Spinal cord (tissue), 10 donors: ENCODE measurements around the gene ARHGEF1. TPM values are rescaled to one million over a fixed set of nuclear protein-coding genes. Genes with fewer than 3 reads are reported as not detected.

ENCODE experiments used
- DNase-seq, 6 donors: peaks; one replicate each; pipeline versions ENCODE4 v3.0.0 to v3.0.0-alpha.2; 2013 to 2015; ENCODE audit warnings: low spot score in 6 of 6, low read depth in 4 of 6
- H3K27ac ChIP-seq: one replicate; pipeline ENCODE4 v1.5.1; 2013; ENCODE audit warnings: low read depth, low read length, control low read depth
- H3K27me3 ChIP-seq: one replicate; pipeline ENCODE4 v1.6.1; 2013; ENCODE audit warnings: low read length; ENCODE audit not compliant: control insufficient read depth, insufficient read depth
- H3K36me3 ChIP-seq: one replicate; pipeline ENCODE4 v1.6.1; 2013; ENCODE audit warnings: low read length; ENCODE audit not compliant: control insufficient read depth, insufficient read depth
- H3K4me1 ChIP-seq: one replicate; pipeline ENCODE4 v1.6.1; 2013; ENCODE audit warnings: low read length; ENCODE audit not compliant: control insufficient read depth, insufficient read depth
- H3K4me3 ChIP-seq: one replicate; pipeline ENCODE4 v1.5.1; 2013; ENCODE audit warnings: low read depth, low read length, control low read depth
- H3K9me3 ChIP-seq: one replicate; pipeline ENCODE4 v1.6.1; 2013; ENCODE audit warnings: low read length; ENCODE audit not compliant: control insufficient read depth, insufficient read depth
- WGBS: methylation state at CpG from one replicate; pipeline ENCODE4 v1.1.5; 2013; ENCODE audit warnings: missing lambda C conversion rate; ENCODE audit not compliant: insufficient coverage; 5-methylcytosine and 5-hydroxymethylcytosine counted together
- polyA plus RNA-seq, 2 donors: library from polyadenylated mRNA; unstranded; fragments of 120-200 nt; gene quantifications; one replicate each; pipeline ENCODE4 v1.2.1, GENCODE V29; 2013; ENCODE audit not compliant: insufficient read length in 2 of 2
- total RNA-seq, 2 donors: library from RNA; depleted of rRNA in 1 of 2; stranded (reverse); fragments of 120-200 nt in 1 of 2; fragments of >200 nt in 1 of 2; gene quantifications; one replicate each; pipeline versions ENCODE4 v1.2.3 to v1.2.4, GENCODE V29; 2013 to 2014
- donor health status: healthy.

Gene ARHGEF1
- total and polyA plus RNA-seq, 4 donors, result 17.3 to 113 (median 51.3) TPM

DNA sequence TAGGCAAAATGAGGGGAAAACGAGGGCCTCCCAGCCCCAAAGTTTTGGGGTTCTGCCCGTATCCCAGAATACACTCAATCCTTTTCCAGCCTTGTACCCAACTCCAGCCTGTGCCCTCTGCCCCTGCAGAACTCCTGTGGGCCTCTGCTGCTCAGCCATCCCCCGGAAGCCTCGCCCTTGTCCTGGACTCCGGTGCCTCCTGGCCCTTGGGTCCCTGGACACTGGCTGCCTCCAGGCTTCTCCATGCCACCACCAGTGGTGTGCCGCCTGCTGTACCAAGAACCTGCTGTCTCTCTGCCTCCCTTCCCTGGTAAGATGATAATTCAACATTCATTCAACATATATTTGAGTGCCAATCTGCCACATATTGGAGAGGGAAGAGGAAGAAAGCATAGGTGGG lies 34.3 kb upstream of the ARHGEF1 start:
- no peak overlapping the region for H3K27ac ChIP-seq
- H3K36me3 ChIP-seq, result no peaks in the 10 kb centered on the region
- no peaks in the 10 kb centered on the region for H3K9me3 ChIP-seq
- no peak for DNase-seq
- no peak overlapping the region for H3K4me3 ChIP-seq
- H3K27me3 ChIP-seq, result peaks cover 2% of the 10 kb centered on the region
- WGBS, result 82% methylated on average over 5 of the region's 6 CpGs
- no peaks in the 10 kb centered on the region for H3K4me1 ChIP-seq

DNA sequence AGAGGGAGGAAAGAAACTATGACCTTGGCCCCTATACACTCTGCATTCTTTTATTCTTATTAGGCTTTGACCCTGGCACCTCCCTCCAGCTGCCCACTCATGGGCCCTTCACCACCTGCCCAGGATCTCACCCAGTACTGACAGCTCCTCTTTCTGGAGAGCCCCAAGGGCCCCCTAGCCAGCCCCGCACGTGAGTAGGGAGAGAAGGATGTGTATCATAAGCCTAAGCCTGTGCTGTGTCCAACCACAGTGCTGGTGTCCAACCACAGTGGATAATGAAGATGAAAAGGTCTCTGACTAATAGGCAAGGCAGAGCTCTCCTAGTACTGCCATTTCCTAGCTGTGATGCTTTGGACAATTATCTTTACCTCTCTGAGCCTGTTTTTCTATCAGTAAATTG lies 33.9 kb upstream of the ARHGEF1 start:
- H3K27me3 ChIP-seq, result peaks cover 3% of the 10 kb centered on the region
- no CpG with 5 or more reads among the region's 2 CpGs for WGBS

GRCh38 chr19:41850381-41850780 lies 32.6 kb upstream of the ARHGEF1 start:
- H3K4me3 ChIP-seq, result no peak overlapping the region
- DNase-seq, result no peak
- no peaks in the 10 kb centered on the region for H3K9me3 ChIP-seq
- no peaks in the 10 kb centered on the region for H3K36me3 ChIP-seq
- H3K27me3 ChIP-seq, result peaks cover 3% of the 10 kb centered on the region
- no peaks in the 10 kb centered on the region for H3K4me1 ChIP-seq
- H3K27ac ChIP-seq, result no peak overlapping the region
- WGBS, result 61% methylated on average over 5 of the region's 5 CpGs

More for the DNA sequence above, 33.9 kb upstream of the ARHGEF1 start:
- DNase-seq, result no peak
- Histone ChIP-seq H3K4me1 (no peaks in the 10 kb centered on the region), H3K9me3 (no peaks in the 10 kb centered on the region), H3K27ac (no peak overlapping the region), H3K36me3 (no peaks in the 10 kb centered on the region), H3K4me3 (no peak overlapping the region)

GRCh38 chr19:41851456-41851855 lies 31.5 kb upstream of the ARHGEF1 start:
- Histone ChIP-seq H3K27ac (no peak overlapping the region), H3K9me3 (no peaks in the 10 kb centered on the region), H3K27me3 (peaks cover 3% of the 10 kb centered on the region), H3K4me1 (no peaks in the 10 kb centered on the region), H3K36me3 (no peaks in the 10 kb centered on the region), H3K4me3 (no peak overlapping the region)
- no peak for DNase-seq
- 19% methylated on average over 4 of the region's 4 CpGs for WGBS

GRCh38 chr19:41853344-41853743 lies 29.6 kb upstream of the ARHGEF1 start:
- WGBS, result no CpG with 5 or more reads among the region's 2 CpGs
- Histone ChIP-seq H3K4me1 (no peaks in the 10 kb centered on the region), H3K27me3 (peaks cover 3% of the 10 kb centered on the region), H3K27ac (no peak overlapping the region), H3K36me3 (no peaks in the 10 kb centered on the region), H3K4me3 (no peak overlapping the region), H3K9me3 (no peaks in the 10 kb centered on the region)
- DNase-seq, result no peak

DNA sequence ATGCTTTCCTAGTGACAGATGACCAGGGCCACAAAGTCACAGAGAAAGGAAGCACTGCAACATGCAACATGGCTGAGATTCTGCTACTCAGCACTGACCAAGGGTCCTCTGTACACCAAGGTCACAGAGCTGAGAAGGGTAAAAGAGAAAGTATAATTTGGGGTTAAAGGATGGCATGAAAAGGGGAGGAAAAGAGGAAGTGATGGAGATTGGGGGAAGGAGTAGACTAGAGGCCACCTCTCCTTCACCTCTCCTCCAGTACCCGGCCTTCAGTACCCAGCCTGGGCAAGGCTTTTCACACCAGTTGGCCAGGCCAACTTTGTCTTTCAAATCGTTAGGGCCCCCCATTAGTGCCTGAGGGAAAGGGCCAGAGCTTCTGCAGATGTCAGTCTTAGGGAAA lies 29.2 kb upstream of the ARHGEF1 start:
- Histone ChIP-seq H3K4me3 (no peak overlapping the region), H3K9me3 (no peaks in the 10 kb centered on the region), H3K27ac (no peak overlapping the region), H3K27me3 (peaks cover 3% of the 10 kb centered on the region), H3K36me3 (no peaks in the 10 kb centered on the region), H3K4me1 (no peaks in the 10 kb centered on the region)
- no peak for DNase-seq
- WGBS, result 64% methylated on average over 1 of the region's 2 CpGs

DNA sequence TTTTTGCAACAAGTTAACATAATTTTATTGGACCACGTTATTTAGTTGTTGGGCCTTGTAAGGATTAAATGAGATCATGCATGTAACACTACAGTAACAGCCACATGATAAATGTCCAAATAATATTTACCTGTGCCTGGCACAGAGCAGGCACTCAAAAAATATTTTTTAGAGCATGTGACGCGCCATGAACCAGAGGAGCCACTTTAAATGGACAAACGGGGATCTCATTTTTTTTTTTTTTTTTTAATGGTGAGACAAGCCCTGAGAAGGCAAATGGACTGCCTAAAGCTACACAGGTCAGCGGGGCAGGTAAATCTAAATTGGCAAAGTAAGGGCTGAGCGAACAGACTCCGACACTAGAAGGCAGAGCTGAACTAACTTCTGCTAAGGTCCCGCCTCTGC lies 23.8 kb upstream of the ARHGEF1 start:
- no peaks in the 10 kb centered on the region for H3K27me3 ChIP-seq
- peaks cover 26% of the 10 kb centered on the region for H3K4me1 ChIP-seq
- WGBS, result 5% methylated on average over 6 of the region's 8 CpGs
- no peak for DNase-seq
- H3K36me3 ChIP-seq, result peaks cover 31% of the 10 kb centered on the region
- peak overlapping the region; percentile 98 for H3K27ac ChIP-seq
- peak overlapping the region; percentile 81 for H3K4me3 ChIP-seq
- H3K9me3 ChIP-seq, result no peaks in the 10 kb centered on the region

DNA sequence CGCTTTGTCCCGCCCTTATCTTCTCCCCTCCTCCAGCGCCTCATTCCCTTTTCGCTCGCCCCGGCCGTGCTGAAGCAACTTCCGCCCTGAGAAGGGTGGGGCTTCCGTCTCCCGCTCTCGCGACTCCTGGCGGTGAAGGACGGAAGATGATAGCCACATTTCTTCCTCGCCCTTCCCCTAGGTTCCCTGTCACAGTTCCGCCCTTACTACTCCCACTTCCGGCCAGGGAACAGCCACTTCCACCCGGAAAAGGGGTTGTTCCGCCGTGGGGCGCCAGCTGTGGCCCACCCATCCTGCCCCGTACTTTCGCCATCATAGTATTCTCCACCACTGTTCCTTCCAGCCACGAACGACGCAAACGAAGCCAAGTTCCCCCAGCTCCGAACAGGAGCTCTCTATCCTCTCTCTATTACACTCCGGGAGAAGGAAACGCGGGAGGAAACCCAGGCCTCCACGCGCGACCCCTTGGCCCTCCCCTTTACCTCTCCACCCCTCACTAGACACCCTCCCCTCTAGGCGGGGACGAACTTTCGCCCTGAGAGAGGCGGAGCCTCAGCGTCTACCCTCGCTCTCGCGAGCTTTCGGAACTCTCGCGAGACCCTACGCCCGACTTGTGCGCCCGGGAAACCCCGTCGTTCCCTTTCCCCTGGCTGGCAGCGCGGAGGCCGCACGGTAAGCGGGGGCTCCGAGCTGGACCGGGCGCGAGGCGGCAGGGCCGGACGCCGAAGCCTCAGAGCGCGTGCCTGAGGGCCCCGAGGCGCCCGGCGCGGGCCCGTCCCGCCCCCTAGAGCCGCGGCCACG lies 23.2 kb upstream of the ARHGEF1 start, which contains the start of gene RPS19:
TSS of gene RPS19 (plus strand) at position 638 of the 801 bp plus-strand sequence. CDS start 520 bp downstream, outside the sequence.
- H3K27me3 ChIP-seq, result no peaks in the 10 kb centered on the region
- peak within 1 kb of the TSS; percentile 81 for H3K4me3 ChIP-seq
- no peaks in the 10 kb centered on the region for H3K9me3 ChIP-seq
- peaks cover 26% of the 10 kb centered on the region for H3K4me1 ChIP-seq
- under 1% methylated on average over 76 of the region's 76 CpGs for WGBS
- peaks cover 37% of the 10 kb centered on the region for H3K36me3 ChIP-seq
- DNase-seq, result peak; percentile 99 to 100 (median 100)
- peak within 1 kb of the TSS; percentile 98 for H3K27ac ChIP-seq

- Histone ChIP-seq H3K27me3 (no peaks in the 10 kb centered on the region), H3K36me3 (peaks cover 45% of the 10 kb centered on the region), H3K4me1 (peaks cover 26% of the 10 kb centered on the region), H3K27ac (peak overlapping the region; percentile 52), H3K9me3 (no peaks in the 10 kb centered on the region), H3K4me3 (peak overlapping the region; percentile 81)
- under 1% methylated on average over 42 of the region's 45 CpGs for WGBS
- peak in 2 of 6 donors; percentile 26 to 41 for DNase-seq
These were observed 22.4 kb upstream of the ARHGEF1 start for GRCh38 chr19:41860419-41861115.
